Fibroblast of mammary gland (primary cell): Measurements from ENCODE around the gene MDM2.

Source experiments
- DNase-seq: peaks from one replicate; pipeline ENCODE4 v3.0.0-alpha.2; 2010; ENCODE audit warnings: low read depth
- H3K4me3 ChIP-seq: 2 replicates; pipeline ENCODE4 v1.5.1; 2011; ENCODE audit warnings: low read depth, mild to moderate bottlenecking, low read length, moderate library complexity; ENCODE audit not compliant: control insufficient read depth
- TF ChIP-seq, protein P1 (sequence below): conservative IDR thresholded peaks from 2 replicates; pipeline ENCODE4 v1.5.1; 2011; ENCODE audit warnings: low read depth, low read length, inconsistent platforms; ENCODE audit not compliant: control insufficient read depth, insufficient read depth

MDM2 gene

GRCh38 chr12:68828672-68829068, 20.7 kb downstream of the MDM2 start:
- no peak for DNase-seq
- TF ChIP-seq, protein P1, sequence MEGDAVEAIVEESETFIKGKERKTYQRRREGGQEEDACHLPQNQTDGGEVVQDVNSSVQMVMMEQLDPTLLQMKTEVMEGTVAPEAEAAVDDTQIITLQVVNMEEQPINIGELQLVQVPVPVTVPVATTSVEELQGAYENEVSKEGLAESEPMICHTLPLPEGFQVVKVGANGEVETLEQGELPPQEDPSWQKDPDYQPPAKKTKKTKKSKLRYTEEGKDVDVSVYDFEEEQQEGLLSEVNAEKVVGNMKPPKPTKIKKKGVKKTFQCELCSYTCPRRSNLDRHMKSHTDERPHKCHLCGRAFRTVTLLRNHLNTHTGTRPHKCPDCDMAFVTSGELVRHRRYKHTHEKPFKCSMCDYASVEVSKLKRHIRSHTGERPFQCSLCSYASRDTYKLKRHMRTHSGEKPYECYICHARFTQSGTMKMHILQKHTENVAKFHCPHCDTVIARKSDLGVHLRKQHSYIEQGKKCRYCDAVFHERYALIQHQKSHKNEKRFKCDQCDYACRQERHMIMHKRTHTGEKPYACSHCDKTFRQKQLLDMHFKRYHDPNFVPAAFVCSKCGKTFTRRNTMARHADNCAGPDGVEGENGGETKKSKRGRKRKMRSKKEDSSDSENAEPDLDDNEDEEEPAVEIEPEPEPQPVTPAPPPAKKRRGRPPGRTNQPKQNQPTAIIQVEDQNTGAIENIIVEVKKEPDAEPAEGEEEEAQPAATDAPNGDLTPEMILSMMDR, result no peak
- no peak overlapping the region for H3K4me3 ChIP-seq

GRCh38 chr12:68831272-68831671, 23.3 kb downstream of the MDM2 start:
- TF ChIP-seq, protein P1, result no peak
- H3K4me3 ChIP-seq, result no peak overlapping the region

DNA sequence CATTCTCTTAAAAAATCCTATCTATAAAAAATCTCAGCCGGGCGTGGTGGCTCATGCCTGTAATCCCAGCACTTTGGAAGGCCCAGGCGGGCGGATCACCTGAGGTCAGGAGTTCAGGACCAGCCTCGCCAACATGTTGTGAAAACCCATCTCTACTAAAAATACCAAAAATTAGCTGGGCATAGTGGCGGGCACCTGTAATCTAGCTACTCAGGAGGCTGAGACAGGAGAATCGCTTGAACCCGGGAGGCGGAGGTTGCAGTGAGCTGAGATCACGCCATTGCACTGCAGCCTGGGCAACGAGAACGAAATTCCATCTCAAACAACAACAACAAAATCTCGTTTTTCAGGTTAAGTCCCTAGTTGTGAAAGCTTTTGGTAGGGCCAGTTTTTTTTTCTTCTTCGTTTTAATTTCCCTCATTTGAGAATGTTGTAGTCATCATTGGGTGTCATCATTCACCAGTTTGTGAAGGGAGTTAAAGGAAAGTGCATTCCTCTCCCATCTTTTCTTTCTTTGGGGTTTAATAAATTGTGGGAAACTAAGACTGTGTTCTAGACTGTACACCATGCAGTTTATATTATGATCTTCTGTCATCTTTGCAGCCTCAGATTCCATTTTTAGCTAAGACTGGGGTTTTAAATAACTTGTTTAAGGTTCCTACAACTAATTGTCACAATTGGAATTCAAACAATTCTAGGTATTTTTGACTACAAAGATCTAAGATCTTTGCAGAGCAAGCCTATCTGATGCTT, 23.9 kb downstream of the MDM2 start:
- TF ChIP-seq, protein P1, result no peak
- no peak overlapping the region for H3K4me3 ChIP-seq
- no peak for DNase-seq

More at GRCh38 chr12:68831272-68831671, 23.3 kb downstream of the MDM2 start:
- DNase-seq, result no peak

- no peak for DNase-seq
- TF ChIP-seq, protein P1, result no peak
These were observed 24.5 kb downstream of the MDM2 start for GRCh38 chr12:68832504-68832867.

GRCh38 chr12:68833508-68833907, 25.5 kb downstream of the MDM2 start:
- no peak for DNase-seq
- TF ChIP-seq, protein P1, result no peak
- H3K4me3 ChIP-seq, result no peak overlapping the region

More at GRCh38 chr12:68832504-68832867, 24.5 kb downstream of the MDM2 start:
- no peak overlapping the region for H3K4me3 ChIP-seq

GRCh38 chr12:68835333-68835908, 27.4 kb downstream of the MDM2 start:
- no peak for DNase-seq
- TF ChIP-seq, protein P1, result no peak
- no peak overlapping the region for H3K4me3 ChIP-seq
